HepG2 (cell line): ENCODE data around the gene TCF25. TPM values are rescaled to one million over a fixed set of nuclear protein-coding genes. Genes with fewer than 3 reads are reported as not detected.

Experiments used
- CENPBD1 ChIP-seq: sonication (generic); formaldehyde crosslinking; IDR thresholded peaks from 2 replicates; pipeline ENCODE4 v1.8.0; 2022; ENCODE audit warnings: missing genetic modification reagents, low read depth, mild to moderate bottlenecking, borderline replicate concordance
- CENPX ChIP-seq: sonication (generic); formaldehyde crosslinking; IDR thresholded peaks from 2 replicates; pipeline ENCODE4 v1.9.0; 2021; ENCODE audit warnings: mild to moderate bottlenecking, missing genetic modification reagents, moderate library complexity
- HNRNPL ChIP-seq: fragments of 200-400 bp; formaldehyde crosslinking; IDR thresholded peaks from 2 replicates; pipeline ENCODE4 v1.6.1; 2017; ENCODE audit warnings: mild to moderate bottlenecking, low read depth, low read length
- KDM5B ChIP-seq: sonication (generic); formaldehyde crosslinking; IDR thresholded peaks from 2 replicates; pipeline ENCODE4 v1.4.0; 2020; ENCODE audit warnings: missing genetic modification reagents, mild to moderate bottlenecking, borderline replicate concordance
- MTF1 ChIP-seq: sonication (generic); formaldehyde crosslinking; IDR thresholded peaks from 2 replicates; pipeline ENCODE4 v1.5.0; 2020; ENCODE audit warnings: missing genetic modification reagents
- NAIF1 ChIP-seq: sonication (generic); formaldehyde crosslinking; IDR thresholded peaks from 2 replicates; pipeline ENCODE4 v1.5.0; 2020; ENCODE audit warnings: mild to moderate bottlenecking, missing genetic modification reagents, borderline replicate concordance
- RFX5 ChIP-seq: IDR thresholded peaks from 2 replicates; pipeline ENCODE4 v1.6.1; 2011; ENCODE audit warnings: low read depth, low read length, improper control_type of control experiment
- SIX1 ChIP-seq: sonication (generic); formaldehyde crosslinking; IDR thresholded peaks from 2 replicates; pipeline ENCODE4 v1.4.0; 2020; ENCODE audit warnings: missing genetic modification reagents, borderline replicate concordance
- SNRNP70 ChIP-seq: fragments of 200-400 bp; formaldehyde crosslinking; IDR thresholded peaks from 2 replicates; pipeline ENCODE4 v1.6.1; 2017; ENCODE audit warnings: mild to moderate bottlenecking, low read depth, low read length, moderate library complexity
- SYNCRIP ChIP-seq: fragments of 200-400 bp; formaldehyde crosslinking; IDR thresholded peaks from 2 replicates; pipeline ENCODE4 v1.6.1; 2018; ENCODE audit warnings: mild to moderate bottlenecking, low read depth, low read length; ENCODE audit not compliant: insufficient read depth
- TCF12 ChIP-seq, 2 experiments: fragments of 450-650 bp in 1 of 2; sonication (generic) in 1 of 2; formaldehyde crosslinking in 1 of 2; IDR thresholded peaks; 2 replicates each; pipeline versions ENCODE4 v1.6.1 to v1.8.0; 2017 to 2022; ENCODE audit warnings: antibody characterized with exemption in 1 of 2, mild to moderate bottlenecking in 1 of 2, missing genetic modification reagents in 1 of 2, moderate library complexity in 1 of 2
- TOPORS ChIP-seq: sonication (generic); formaldehyde crosslinking; IDR thresholded peaks from 2 replicates; pipeline ENCODE4 v1.8.0; 2023; ENCODE audit warnings: mild to moderate bottlenecking, missing genetic modification reagents
- ZNF331 ChIP-seq: sonication (generic); formaldehyde crosslinking; IDR thresholded peaks from 2 replicates; pipeline ENCODE4 v1.4.0; 2020; ENCODE audit warnings: missing genetic modification reagents
- ZNF335 ChIP-seq: sonication (generic); formaldehyde crosslinking; IDR thresholded peaks from 2 replicates; pipeline ENCODE4 v1.4.0; 2020; ENCODE audit warnings: missing genetic modification reagents
- ZNF501 ChIP-seq: sonication (generic); formaldehyde crosslinking; IDR thresholded peaks from 2 replicates; pipeline ENCODE4 v1.5.1; 2020; ENCODE audit warnings: mild to moderate bottlenecking, moderate library complexity, missing genetic modification reagents
- ZNF546 ChIP-seq: sonication (generic); formaldehyde crosslinking; conservative IDR thresholded peaks from 2 replicates; pipeline ENCODE4 v1.8.1; 2023; ENCODE audit warnings: mild to moderate bottlenecking, missing genetic modification reagents
- ZXDC ChIP-seq: sonication (generic); formaldehyde crosslinking; IDR thresholded peaks from 2 replicates; pipeline ENCODE4 v1.5.0; 2020; ENCODE audit warnings: mild to moderate bottlenecking, missing genetic modification reagents
- polyA plus RNA-seq, 8 experiments: library from polyadenylated mRNA; depleted of rRNA in 3 of 8; stranded (reverse) in 7 of 8; unstranded in 1 of 8; fragments of >200 nt; fragmentation: Illumina TruSeq in 4 of 8; extraction: Trizol in 4 of 8; gene quantifications; 2 replicates each; pipeline versions ENCODE4 v1.2.1 to v1.2.3, GENCODE V29; 2011 to 2016; ENCODE audit warnings: low read depth in 4 of 8, missing spikeins in 1 of 8, mixed read lengths in 1 of 8; ENCODE audit not compliant: insufficient read depth in 1 of 8
- total RNA-seq, 5 experiments: library from RNA; depleted of rRNA; stranded (reverse); fragments of >200 nt; fragmentation: Illumina TruSeq; extraction: Trizol; gene quantifications; 2 replicates each; pipeline ENCODE4 v1.2.3, GENCODE V29; 2016; ENCODE audit warnings: low read depth in 1 of 5
- TF ChIP-seq, protein P1 (sequence below): sonication (generic); formaldehyde crosslinking; IDR thresholded peaks from 2 replicates; pipeline ENCODE4 v1.4.0; 2020; ENCODE audit warnings: missing genetic modification reagents
- TF ChIP-seq, protein P2 (sequence below): sonication (generic); formaldehyde crosslinking; IDR thresholded peaks from 2 replicates; pipeline ENCODE4 v1.4.0; 2020; ENCODE audit warnings: missing genetic modification reagents
- TF ChIP-seq, protein P3 (sequence below): sonication (generic); formaldehyde crosslinking; IDR thresholded peaks from 2 replicates; pipeline ENCODE4 v1.4.0; 2020; ENCODE audit warnings: missing genetic modification reagents, mild to moderate bottlenecking, borderline replicate concordance

TCF25 gene
- total and polyA plus RNA-seq, 2 of the 13 experiments (the other 11 are each of a cell fraction or from before 2014, with no cell fraction given): 138 to 206 TPM

- no peak for TF ChIP-seq ZNF546 (CRISPR knock-in tag)
- TF ChIP-seq ZNF501 (CRISPR knock-in tag): no peak
- TF ChIP-seq CENPBD1 (CRISPR knock-in tag): no peak; the same call in 1 of the 2 replicates
- TF ChIP-seq HNRNPL: 0 out of 2 replicates have a peak, but pooled peaks have one; percentile 20
- TF ChIP-seq CENPX (CRISPR knock-in tag): no peak; the same call in 1 of the 2 replicates
- no peak for TF ChIP-seq RFX5
- no peak for TF ChIP-seq NAIF1
- TF ChIP-seq ZXDC (CRISPR knock-in tag): peak; percentile 95
- peak; percentile 25 for TF ChIP-seq TOPORS (CRISPR knock-in tag)
- TF ChIP-seq, protein P1, sequence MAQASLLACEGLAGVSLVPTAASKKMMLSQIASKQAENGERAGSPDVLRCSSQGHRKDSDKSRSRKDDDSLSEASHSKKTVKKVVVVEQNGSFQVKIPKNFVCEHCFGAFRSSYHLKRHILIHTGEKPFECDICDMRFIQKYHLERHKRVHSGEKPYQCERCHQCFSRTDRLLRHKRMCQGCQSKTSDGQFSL (CRISPR knock-in tag): no peak; the same call in 1 of the 2 replicates
- no peak for TF ChIP-seq SNRNP70
- TF ChIP-seq ZNF331 (CRISPR knock-in tag): peak; percentile 76; the same call in 1 of the 2 replicates
- no peak for TF ChIP-seq SIX1 (CRISPR knock-in tag)
- no peak; the same call in 1 of the 2 replicates for TF ChIP-seq KDM5B (CRISPR knock-in tag)
- TF ChIP-seq SYNCRIP: no peak
- TF ChIP-seq MTF1 (CRISPR knock-in tag): peak; percentile 36; the same call in 1 of the 2 replicates
- TF ChIP-seq ZNF335 (CRISPR knock-in tag): peak; percentile 82
- no peak for TF ChIP-seq TCF12 (IDR thresholded peaks at IDR 0.05)
- peak; percentile 84; the same call in 1 of the 2 replicates for TF ChIP-seq TCF12 (CRISPR knock-in tag; IDR thresholded peaks at IDR 0.05)
- TF ChIP-seq, protein P2, sequence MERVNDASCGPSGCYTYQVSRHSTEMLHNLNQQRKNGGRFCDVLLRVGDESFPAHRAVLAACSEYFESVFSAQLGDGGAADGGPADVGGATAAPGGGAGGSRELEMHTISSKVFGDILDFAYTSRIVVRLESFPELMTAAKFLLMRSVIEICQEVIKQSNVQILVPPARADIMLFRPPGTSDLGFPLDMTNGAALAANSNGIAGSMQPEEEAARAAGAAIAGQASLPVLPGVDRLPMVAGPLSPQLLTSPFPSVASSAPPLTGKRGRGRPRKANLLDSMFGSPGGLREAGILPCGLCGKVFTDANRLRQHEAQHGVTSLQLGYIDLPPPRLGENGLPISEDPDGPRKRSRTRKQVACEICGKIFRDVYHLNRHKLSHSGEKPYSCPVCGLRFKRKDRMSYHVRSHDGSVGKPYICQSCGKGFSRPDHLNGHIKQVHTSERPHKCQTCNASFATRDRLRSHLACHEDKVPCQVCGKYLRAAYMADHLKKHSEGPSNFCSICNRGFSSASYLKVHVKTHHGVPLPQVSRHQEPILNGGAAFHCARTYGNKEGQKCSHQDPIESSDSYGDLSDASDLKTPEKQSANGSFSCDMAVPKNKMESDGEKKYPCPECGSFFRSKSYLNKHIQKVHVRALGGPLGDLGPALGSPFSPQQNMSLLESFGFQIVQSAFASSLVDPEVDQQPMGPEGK (CRISPR knock-in tag): peak; percentile 97
- TF ChIP-seq, protein P3, sequence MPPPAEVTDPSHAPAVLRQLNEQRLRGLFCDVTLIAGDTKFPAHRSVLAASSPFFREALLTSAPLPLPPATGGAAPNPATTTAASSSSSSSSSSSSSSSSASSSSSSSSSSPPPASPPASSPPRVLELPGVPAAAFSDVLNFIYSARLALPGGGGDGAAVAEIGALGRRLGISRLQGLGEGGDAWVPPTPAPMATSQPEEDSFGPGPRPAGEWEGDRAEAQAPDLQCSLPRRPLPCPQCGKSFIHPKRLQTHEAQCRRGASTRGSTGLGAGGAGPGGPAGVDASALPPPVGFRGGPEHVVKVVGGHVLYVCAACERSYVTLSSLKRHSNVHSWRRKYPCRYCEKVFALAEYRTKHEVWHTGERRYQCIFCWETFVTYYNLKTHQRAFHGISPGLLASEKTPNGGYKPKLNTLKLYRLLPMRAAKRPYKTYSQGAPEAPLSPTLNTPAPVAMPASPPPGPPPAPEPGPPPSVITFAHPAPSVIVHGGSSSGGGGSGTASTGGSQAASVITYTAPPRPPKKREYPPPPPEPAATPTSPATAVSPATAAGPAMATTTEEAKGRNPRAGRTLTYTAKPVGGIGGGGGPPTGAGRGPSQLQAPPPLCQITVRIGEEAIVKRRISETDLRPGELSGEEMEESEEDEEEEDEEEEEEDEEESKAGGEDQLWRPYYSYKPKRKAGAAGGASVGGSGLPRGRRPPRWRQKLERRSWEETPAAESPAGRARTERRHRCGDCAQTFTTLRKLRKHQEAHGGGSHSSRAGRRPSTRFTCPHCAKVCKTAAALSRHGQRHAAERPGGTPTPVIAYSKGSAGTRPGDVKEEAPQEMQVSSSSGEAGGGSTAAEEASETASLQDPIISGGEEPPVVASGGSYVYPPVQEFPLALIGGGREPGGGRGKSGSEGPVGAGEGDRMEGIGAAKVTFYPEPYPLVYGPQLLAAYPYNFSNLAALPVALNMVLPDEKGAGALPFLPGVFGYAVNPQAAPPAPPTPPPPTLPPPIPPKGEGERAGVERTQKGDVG (CRISPR knock-in tag): 0 out of 2 replicates have a peak, but pooled peaks have one; percentile 20
Measured at GRCh38 chr16:89922884-89923639, 49.7 kb downstream of the TCF25 start, which contains the start of gene TUBB3 (continued).
